Uterus (tissue), 4 donors: ENCODE measurements around the gene EPB42. TPM values are rescaled to one million over a fixed set of nuclear protein-coding genes. Genes with fewer than 3 reads are reported as not detected.
"Not testable (repeated sequence)": the region's sequence is repeated elsewhere in the genome, so short reads cannot be mapped to it uniquely, and the experiment has no call there.

Experiments
- DNase-seq, 2 donors: peaks; one replicate each; pipeline ENCODE4 v3.0.0-alpha.2; 2019 to 2020
- H3K27ac ChIP-seq, 2 donors: fragments of 200-600 bp; sonication (generic); 1 replicate in 1 of 2; 2 replicates in 1 of 2; pipeline ENCODE4 v1.5.1; 2016 to 2018
- H3K27me3 ChIP-seq, 2 donors: fragments of 200-600 bp; sonication (generic); one replicate each; pipeline ENCODE4 v1.5.1; 2018 to 2019; ENCODE audit warnings: control low read depth in 1 of 2
- H3K36me3 ChIP-seq, 2 donors: fragments of 200-600 bp; sonication (generic); one replicate each; pipeline ENCODE4 v1.5.1; 2019; ENCODE audit warnings: control low read depth in 1 of 2
- H3K4me1 ChIP-seq, 2 donors: fragments of 200-600 bp; sonication (generic); one replicate each; pipeline ENCODE4 v1.5.1; 2018 to 2019; ENCODE audit warnings: control low read depth in 1 of 2
- H3K4me3 ChIP-seq, 2 donors: fragments of 200-600 bp; sonication (generic); 1 replicate in 1 of 2; 2 replicates in 1 of 2; pipeline ENCODE4 v1.5.1; 2018 to 2019; ENCODE audit warnings: mild to moderate bottlenecking in 1 of 2
- H3K9me3 ChIP-seq, 2 donors: fragments of 200-600 bp; sonication (generic); one replicate each; pipeline ENCODE4 v1.5.1; 2019; ENCODE audit warnings: control low read depth in 1 of 2
- CTCF ChIP-seq, 4 experiments: fragments of 200-600 bp in 2 of 4; fragments of 450-650 bp in 2 of 4; sonication (generic) in 2 of 4; IDR thresholded peaks; one replicate each; pipeline ENCODE4 v1.5.1; 2016 to 2019; ENCODE audit warnings: antibody characterized with exemption in 4 of 4, mild to moderate bottlenecking in 2 of 4, moderate library complexity in 1 of 4
- POLR2A ChIP-seq, 2 donors: fragments of 450-650 bp; IDR thresholded peaks; one replicate each; pipeline ENCODE4 v1.6.1; 2016; ENCODE audit warnings: antibody characterized with exemption in 2 of 2, mild to moderate bottlenecking in 1 of 2, moderate library complexity in 1 of 2
- intact Hi-C: fragments of 100-400 bp; cut with DNase I; formaldehyde crosslinking; loops from one replicate; pipeline ENCODE4 v1.15.1; 2023; ENCODE audit warnings: low total_unique reads
- total RNA-seq, 4 donors: library from RNA; depleted of rRNA in 3 of 4; stranded (reverse); fragments of >200 nt in 3 of 4; gene quantifications; one replicate each; pipeline versions ENCODE4 v1.1.0 to v1.2.4, GENCODE V29; 2014 to 2023
- donor health status: DM: yes; HTN: yes; CAD: no.

Gene EPB42
- total RNA-seq, 4 donors from 2014 or later, result 2.6 TPM; not detected in 3

GRCh38 chr15:43199945-43200488 lies 20.8 kb downstream of the EPB42 start:
- TF ChIP-seq CTCF (IDR thresholded peaks at IDR 0.05) (no peak), POLR2A (IDR thresholded peaks at IDR 0.05) (no peak)
- intact Hi-C loops, result no loop called here

DNA sequence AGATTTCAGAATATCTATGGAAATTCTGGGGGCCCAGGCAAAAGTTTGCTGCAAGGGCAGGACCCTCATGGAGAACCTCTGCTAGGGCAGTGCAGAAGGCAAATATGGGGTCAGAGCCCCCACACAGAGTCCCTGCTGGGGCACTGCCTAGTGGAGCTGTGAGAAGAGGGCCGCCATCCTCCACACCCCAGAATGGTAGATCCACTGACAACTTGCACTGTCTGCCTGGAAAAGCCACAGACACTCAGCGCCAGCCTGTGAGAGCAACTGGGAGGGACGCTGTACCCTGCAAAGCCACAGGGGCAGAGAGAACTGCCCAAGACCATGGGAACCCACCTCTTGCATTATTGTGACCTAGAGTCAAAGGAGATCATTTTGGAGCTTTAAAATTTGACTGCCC lies 21.8 kb downstream of the EPB42 start:
- H3K27ac ChIP-seq, result no peak overlapping the region
- no peaks in the 10 kb centered on the region for H3K36me3 ChIP-seq
- DNase-seq, result no peak
- no peaks in the 10 kb centered on the region for H3K4me1 ChIP-seq
- no peaks in the 10 kb centered on the region for H3K9me3 ChIP-seq
- no peak overlapping the region for H3K4me3 ChIP-seq
- H3K27me3 ChIP-seq, result no peaks in the 10 kb centered on the region
- TF ChIP-seq CTCF (IDR thresholded peaks at IDR 0.05) (no peak), POLR2A (IDR thresholded peaks at IDR 0.05) (no peak)
- intact Hi-C loops, result no loop called here

More at GRCh38 chr15:43199945-43200488, 20.8 kb downstream of the EPB42 start:
- no peak overlapping the region for H3K27ac ChIP-seq
- no peaks in the 10 kb centered on the region for H3K4me1 ChIP-seq
- H3K36me3 ChIP-seq, result no peaks in the 10 kb centered on the region
- no peak for DNase-seq
- no peak overlapping the region for H3K4me3 ChIP-seq
- no peaks in the 10 kb centered on the region for H3K9me3 ChIP-seq
- H3K27me3 ChIP-seq, result no peaks in the 10 kb centered on the region

GRCh38 chr15:43198556-43198955 lies 22.3 kb downstream of the EPB42 start:
- H3K4me3 ChIP-seq, DNase-seq, H3K27me3 ChIP-seq, H3K36me3 ChIP-seq, intact Hi-C loops, H3K27ac ChIP-seq, H3K4me1 ChIP-seq, H3K9me3 ChIP-seq: not testable (repeated sequence)

- intact Hi-C loops, H3K4me1 ChIP-seq, H3K27me3 ChIP-seq, H3K9me3 ChIP-seq, H3K4me3 ChIP-seq, H3K27ac ChIP-seq, DNase-seq, H3K36me3 ChIP-seq: not testable (repeated sequence)
Measured at GRCh38 chr15:43197773-43198172, 23.0 kb downstream of the EPB42 start.

DNA sequence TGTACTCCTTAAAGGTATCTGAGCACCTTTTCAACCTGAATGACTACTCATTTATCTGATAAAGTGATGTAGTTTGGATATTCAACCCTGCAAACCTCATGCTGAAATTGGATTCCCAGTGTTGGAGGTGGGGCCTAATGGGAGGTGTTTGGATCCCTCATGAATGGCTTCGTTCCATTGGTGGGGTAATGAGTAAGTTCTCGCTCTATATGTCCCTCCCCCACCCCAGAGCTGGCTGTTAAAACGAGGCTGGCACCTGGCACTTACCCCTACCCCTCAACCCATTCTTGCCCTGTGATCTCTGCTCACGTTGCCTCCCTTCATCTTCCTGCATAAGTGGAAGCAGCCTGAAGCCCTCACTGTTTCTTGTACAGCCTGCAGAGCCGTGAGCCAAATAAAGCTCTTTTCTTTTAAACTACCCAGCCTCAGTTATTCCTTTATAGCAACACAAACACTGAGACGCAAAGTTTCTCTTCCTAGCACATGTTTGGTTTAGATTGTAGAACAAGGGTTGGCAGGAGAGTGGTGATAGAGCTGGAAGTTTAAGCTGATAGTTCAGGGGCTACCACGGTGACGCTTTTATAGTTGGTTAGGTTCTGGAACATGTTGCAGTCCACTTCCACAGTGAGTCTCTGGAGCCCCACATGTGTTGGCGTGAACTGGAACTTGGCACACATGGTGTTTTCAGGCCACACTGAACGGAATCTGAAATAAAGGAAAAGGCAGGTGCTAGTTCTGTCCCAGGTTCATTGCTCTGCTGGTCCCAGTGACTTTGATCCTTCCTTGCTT lies 23.9 kb downstream of the EPB42 start:
- Histone ChIP-seq H3K4me3 (no peak overlapping the region), H3K27ac (no peak overlapping the region), H3K9me3 (no peaks in the 10 kb centered on the region), H3K27me3 (no peaks in the 10 kb centered on the region), H3K36me3 (no peaks in the 10 kb centered on the region), H3K4me1 (no peaks in the 10 kb centered on the region)
- TF ChIP-seq CTCF (IDR thresholded peaks at IDR 0.05) (no peak), POLR2A (IDR thresholded peaks at IDR 0.05) (no peak)
- DNase-seq, result no peak
- intact Hi-C loops, result no loop called here

DNA sequence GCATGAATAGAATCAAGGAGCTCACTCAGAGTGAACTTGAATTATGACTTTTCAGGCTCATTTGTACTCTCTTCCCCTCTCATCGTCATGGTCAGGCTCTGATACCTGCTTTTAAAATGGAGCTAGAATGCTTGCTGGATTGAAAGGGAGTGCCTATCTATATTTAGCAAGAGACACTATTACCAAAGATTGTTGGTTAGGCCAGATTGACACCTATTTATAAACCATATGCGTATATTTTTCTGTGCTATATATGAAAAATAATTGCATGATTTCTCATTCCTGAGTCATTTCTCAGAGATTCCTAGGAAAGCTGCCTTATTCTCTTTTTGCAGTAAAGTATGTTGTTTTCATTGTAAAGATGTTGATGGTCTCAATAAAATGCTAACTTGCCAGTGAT lies 26.0 kb downstream of the EPB42 start:
- Histone ChIP-seq H3K9me3 (no peaks in the 10 kb centered on the region), H3K4me3 (no peak overlapping the region), H3K27me3 (no peaks in the 10 kb centered on the region), H3K27ac (no peak overlapping the region), H3K4me1 (no peaks in the 10 kb centered on the region), H3K36me3 (no peaks in the 10 kb centered on the region)
- intact Hi-C loops, result no loop called here
- TF ChIP-seq CTCF (IDR thresholded peaks at IDR 0.05) (no peak), POLR2A (IDR thresholded peaks at IDR 0.05) (no peak)
- DNase-seq, result no peak
